Suppressor macrophage treated with lipopolysaccharide for 1 hour (primary cell): ENCODE data around the gene TMA7.
A peak's percentile ranks its signal among the peaks of the same experiment; 100 is the strongest.
"Not testable (repeated sequence)": the region's sequence is repeated elsewhere in the genome, so short reads cannot be mapped to it uniquely, and the experiment has no call there.

Source experiments
- DNase-seq, 3 donors: peaks; one replicate each; pipeline ENCODE4 v3.0.0-alpha.2; 2020 to 2022

TMA7 gene

GRCh38 chr3:48439820-48440589 lies at the start of gene TMA7, which contains the start of gene CCDC51:
Gene TMA7 (plus strand): TSS chr3:48440257. CDS start chr3:48440297, 40 bp downstream.
Gene CCDC51 (minus strand): TSS chr3:48440119. CDS start chr3:48435128, 4,991 bp downstream.
- peak; percentile 97 to 98 (median 98) for DNase-seq

GRCh38 chr3:48394391-48394790 lies 45.7 kb upstream of the TMA7 start:
- DNase-seq = no peak

DNA sequence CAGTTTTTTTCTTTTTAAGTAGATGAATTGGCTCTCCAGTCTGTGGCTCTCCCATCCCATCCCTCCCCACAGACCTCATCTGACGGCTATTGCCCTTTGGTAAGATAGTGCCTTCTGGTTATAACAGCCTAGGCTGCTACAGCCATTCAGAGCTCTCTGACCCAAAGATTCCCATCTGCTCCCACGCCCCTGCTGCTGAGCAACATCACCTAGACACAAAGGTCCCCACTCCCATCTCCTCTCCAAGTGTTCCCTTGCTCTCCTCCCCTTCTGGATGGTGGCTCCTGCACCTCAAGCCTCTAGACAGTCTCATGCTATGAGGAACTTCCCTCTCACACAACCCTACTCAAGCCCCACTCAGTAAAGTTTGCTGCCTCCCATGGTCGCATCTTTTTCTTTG lies 44.3 kb upstream of the TMA7 start:
- DNase-seq = no peak

DNA sequence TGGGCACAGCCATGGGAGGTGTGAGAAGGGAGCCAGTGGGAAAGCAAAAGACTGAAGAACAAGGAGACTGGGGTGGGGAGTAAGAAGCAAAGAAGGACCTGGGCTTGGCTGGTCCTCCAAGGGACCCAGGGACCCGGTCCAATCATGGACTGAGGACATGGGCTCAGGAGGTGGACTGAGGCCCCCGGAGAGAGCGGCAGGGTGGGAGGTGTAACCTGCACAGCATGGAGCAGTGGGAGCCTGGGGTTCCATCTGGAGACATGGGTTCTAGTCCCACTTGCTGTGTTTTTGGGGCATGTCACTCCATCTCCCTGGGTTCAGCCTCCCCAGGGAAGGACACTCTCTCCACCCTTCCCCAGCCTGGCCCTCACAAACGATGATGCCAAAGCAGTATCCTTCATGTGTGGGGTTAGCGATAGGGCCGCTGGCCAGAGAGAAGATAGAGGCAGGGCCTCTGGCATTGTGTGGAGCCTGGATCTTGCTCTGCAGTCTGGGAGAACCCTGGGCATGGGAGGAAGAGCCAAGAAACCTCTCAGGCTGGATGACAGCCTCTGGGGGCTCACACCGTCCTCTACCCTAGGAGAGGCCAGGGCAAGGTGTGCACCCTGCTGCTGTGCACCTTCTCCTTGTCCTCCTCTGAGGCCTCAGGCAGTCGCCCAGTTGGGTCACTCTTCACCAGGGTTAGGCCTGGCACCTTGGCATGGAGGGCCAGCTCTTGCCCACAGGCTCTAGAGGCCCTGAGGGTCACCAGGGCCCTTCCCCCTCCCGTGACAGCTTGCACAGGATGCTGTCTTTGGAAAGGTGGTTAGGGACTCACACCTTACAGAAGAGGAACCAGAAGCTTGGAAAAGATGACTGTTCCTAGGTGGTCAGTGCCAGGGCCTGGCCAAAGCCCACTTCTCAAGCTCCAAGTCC lies 42.0 kb upstream of the TMA7 start:
- no peak for DNase-seq

- no peak for DNase-seq
Measured at GRCh38 chr3:48398701-48399386, 41.2 kb upstream of the TMA7 start.

DNA sequence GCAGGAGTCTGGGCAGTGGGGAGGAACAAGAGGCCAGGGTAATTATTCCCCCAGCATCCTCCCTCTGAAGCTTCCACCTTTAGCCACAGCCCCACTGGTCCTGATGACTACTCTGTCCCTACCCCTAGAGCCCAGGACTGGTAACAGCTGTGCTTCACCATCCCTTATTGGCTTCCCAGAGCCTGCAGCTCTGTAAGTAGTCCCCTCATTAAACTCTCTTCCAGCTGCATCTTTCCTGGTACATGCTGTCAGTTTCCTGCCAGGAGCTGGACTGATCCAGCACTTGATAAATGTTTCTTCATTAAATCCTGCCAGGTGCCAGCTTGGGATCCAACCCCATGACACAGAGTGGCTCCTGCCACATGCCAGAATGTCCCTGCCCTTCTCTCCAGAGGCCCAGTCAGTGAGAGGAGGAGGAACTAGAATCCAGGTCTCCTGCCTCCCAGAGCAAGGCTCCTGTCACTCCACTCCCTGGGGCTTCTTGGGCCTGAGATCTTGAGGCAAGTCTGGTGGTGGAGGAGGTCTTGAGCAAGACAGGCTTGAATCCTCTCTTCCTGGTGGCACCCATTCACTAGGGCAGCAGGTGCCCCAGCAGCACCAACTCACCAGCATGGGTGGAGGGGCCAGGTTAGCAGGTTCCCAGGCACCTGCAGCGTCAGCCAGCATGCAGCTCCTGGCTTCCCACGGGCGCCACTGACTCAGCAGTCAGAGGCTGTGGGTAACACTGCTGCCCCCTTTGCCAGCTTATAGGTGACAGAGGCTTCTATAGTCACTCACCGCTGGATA lies 40.5 kb upstream of the TMA7 start:
- DNase-seq = no peak

GRCh38 chr3:48400824-48401433 lies 39.1 kb upstream of the TMA7 start:
- DNase-seq = peak; percentile 72 to 76 (median 72)

GRCh38 chr3:48401434-48401901 lies 38.6 kb upstream of the TMA7 start:
- DNase-seq = not testable (repeated sequence)

DNA sequence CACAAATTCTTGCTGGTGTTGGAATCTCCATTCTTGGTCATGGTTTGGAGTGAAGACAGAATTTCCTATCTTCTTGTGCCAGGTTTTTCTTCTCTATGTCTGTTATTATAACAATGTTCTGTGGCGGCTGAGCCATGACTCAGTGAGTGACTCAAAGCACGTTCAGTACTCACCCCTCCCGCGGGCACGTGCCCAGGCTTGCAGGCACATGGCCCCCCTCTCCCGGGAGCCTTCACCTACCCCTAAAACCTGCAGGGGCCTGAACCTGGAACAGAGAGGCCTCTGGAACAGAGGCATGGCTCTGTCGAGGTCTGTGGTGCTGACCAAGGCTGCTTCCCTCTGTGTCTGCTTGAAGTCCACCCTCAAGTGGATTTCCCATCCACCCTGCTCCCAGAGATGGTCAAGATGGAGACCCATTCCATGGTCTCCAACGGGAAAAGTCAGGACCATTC lies 37.8 kb upstream of the TMA7 start:
- DNase-seq = no peak

DNA sequence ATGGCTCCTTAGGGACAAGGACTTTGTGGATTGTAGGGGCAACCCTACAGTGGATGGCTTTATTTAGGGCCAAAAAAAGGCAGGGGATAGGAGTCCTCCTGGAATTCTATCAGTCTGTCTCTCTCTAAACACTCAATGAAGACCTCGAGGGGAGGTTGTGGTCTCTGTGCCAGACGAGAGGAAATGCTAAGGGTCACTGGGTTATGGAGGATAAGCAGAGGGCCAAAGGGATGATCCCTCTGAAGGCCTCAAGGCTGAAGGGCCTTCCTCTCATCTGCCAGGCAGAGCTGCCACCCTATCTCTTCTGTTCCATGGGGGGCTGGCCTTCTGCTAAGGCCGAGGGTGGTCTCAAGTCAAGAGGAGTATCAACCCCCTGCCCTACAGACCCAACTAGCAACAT lies 37.1 kb upstream of the TMA7 start:
- no peak for DNase-seq

DNA sequence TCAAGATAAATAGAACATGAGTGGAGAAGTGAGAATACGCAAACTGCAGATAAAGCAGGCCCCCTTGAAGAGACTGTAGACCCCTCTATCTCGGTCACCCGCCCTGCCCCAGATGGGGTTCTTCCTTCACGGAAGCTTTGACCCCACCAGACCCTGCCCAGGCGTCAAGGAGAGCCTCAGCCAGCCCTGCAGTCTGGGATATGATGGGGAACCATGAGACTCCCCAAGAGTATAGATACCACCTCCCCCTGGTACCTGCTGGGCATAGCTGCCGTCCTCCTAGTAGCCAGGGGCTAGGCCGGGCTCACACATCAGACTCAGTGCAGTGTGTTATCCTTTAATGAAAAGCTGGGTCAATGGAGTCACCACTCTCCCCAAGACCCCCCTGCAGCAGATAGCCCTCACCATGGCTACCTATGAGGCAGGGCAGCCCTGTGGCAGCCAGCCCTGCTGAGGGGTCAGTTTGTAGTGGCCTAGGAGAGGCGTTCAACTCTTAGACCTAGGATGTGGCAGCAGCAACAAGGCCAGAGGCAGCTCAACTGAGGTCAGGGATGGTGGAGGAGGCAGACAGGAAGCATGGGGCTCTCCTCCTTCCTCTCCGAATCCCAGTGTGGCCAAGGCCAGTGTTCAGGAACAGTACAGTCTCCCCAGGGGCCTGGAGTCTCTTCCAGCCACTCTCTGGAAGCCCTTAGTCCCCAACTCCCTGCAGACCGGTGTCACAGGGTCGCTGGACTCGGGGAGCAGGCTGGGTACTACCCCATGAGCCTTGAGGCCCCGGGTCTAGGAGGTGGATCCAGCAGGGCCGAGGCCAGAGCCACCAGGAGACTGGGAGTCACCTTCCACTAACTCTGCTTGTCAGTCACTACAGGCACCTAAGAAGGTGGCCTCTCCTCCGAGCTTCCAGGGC lies 36.3 kb upstream of the TMA7 start:
- no peak for DNase-seq

DNA sequence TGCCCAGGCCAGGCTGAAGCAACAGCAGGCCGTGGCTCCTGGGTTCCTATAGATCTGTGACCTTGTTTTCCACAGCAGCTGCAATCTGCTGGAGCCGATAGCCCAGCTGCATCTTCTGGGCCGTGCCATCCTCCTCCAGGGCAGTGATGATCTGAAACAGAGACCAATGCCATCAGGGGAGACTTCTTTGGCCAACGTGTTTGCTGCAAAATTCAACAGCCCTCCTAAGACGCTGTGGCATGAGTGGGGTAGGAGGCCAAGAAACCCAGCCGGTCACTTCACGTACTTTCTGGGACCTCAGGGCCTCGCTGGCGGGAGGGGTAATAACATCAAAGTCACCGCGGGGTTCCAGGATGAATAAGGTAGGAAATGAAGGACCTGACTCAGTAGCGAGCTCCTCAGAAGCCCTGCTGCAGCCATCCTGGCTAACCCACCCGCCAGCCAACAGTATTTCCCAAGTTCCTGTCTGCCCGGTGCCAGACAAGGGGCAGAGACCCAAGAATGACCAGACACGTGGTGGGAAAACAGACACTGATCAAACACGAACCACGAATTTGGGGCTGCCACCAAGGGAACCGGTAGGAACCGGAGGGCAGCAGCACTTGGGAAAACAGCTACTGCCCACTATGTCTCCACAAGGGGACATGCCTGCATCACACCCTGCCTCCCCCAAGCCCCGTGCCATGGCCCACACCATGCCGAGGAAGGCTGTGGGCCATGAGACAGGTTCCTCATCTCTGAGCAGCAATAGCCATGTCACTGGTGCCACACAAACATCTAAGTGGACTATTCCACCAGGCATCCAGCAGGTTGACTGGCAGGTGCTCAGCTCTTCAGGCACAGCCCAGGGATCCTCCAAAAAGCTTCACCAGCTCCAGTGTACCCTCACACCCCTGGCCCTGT lies 35.4 kb upstream of the TMA7 start:
- DNase-seq = no peak

GRCh38 chr3:48405343-48405881 lies 34.6 kb upstream of the TMA7 start:
- DNase-seq = no peak

- no peak for DNase-seq
Measured at GRCh38 chr3:48405971-48406370, 34.1 kb upstream of the TMA7 start.

- no peak for DNase-seq
Measured at GRCh38 chr3:48406443-48407431, 33.3 kb upstream of the TMA7 start.

GRCh38 chr3:48407542-48408099 lies 32.4 kb upstream of the TMA7 start:
- no peak for DNase-seq

GRCh38 chr3:48408823-48409281 lies 31.2 kb upstream of the TMA7 start:
- peak in 1 of 3 donors; percentile 13 for DNase-seq
